GM12878 (cell line): Measurements from ENCODE around the gene CD8B. TPM values are rescaled to one million over a fixed set of nuclear protein-coding genes. Genes with fewer than 3 reads are reported as not detected.
"Not testable (repeated sequence)": the region's sequence is repeated elsewhere in the genome, so short reads cannot be mapped to it uniquely, and the experiment has no call there.

Source experiments
- ATAC-seq: fragments of 200-7000 bp; cut with Tn5 transposase; 3 replicates; pipeline ENCODE4 v1.9.1; 2020; ENCODE audit warnings: mild to moderate bottlenecking, moderate library complexity
- BruUV-seq: library from RNA; stranded (reverse); fragments of 400-500 nt; replicated peaks from 2 replicates; lab custom pipeline; 2021; lab: Mats Ljungman, UMichigan
- CTCF ChIA-PET: fragments of 300-600 bp; sonication (Branson Sonifier 250); formaldehyde crosslinking; extraction: SDS; loops from one replicate; lab custom pipeline; 2021; ENCODE audit warnings: inconsistent platforms; lab: Yijun Ruan, JAX
- POLR2A ChIA-PET: fragments of 350-600 bp; formaldehyde crosslinking; extraction: SDS; loops from one replicate; lab custom pipeline; 2021; ENCODE audit warnings: inconsistent platforms; lab: Charles Lee
- RAD21 ChIA-PET: fragments of 300-600 bp; sonication (Branson Sonifier 250); formaldehyde crosslinking; loops from one replicate; lab custom pipeline; 2023; ENCODE audit warnings: antibody characterized with exemption; ENCODE audit not compliant: unreplicated experiment; lab: Charles Lee
- SMC1A ChIA-PET: fragments of 300-600 bp; sonication (Branson Sonifier 250); formaldehyde crosslinking; loops from one replicate; lab custom pipeline; 2023; ENCODE audit not compliant: unreplicated experiment, uncharacterized antibody; lab: Charles Lee
- DNase-seq: peaks from one replicate; pipeline ENCODE4 v3.0.0-alpha.2; 2011; ENCODE audit warnings: low read depth, low spot score
- FAIRE-seq: peaks from 3 replicates; lab custom pipeline; 2011; peaks lifted over from hg19 to GRCh38; lab: Jason Lieb, UNC
- H2AFZ ChIP-seq: 2 replicates; pipeline ENCODE4 v1.6.0; 2011; ENCODE audit warnings: low read depth, low read length, control low read depth; ENCODE audit not compliant: control insufficient read depth
- H3K27ac ChIP-seq: 2 replicates; pipeline ENCODE4 v1.5.1; 2011; ENCODE audit warnings: control low read depth; ENCODE audit not compliant: control insufficient read depth, insufficient read depth
- H3K27me3 ChIP-seq, 2 experiments: replicated peaks in 1 of 2; 2 replicates each; pipeline versions ENCODE4 v1.6.0 to v1.6.1; 2011; ENCODE audit warnings: low read length in 1 of 2; ENCODE audit not compliant: control insufficient read depth in 2 of 2, insufficient read depth in 2 of 2
- H3K36me3 ChIP-seq, 2 experiments: 2 replicates each; pipeline ENCODE4 v1.5.1; 2011; ENCODE audit warnings: low read length in 1 of 2; ENCODE audit not compliant: control insufficient read depth in 2 of 2, insufficient read depth in 2 of 2
- H3K4me1 ChIP-seq: 2 replicates; pipeline ENCODE4 v1.6.1; 2011; ENCODE audit warnings: mild to moderate bottlenecking, low read length, moderate library complexity, mixed read lengths; ENCODE audit not compliant: control insufficient read depth, insufficient read depth
- H3K4me2 ChIP-seq: 2 replicates; pipeline ENCODE4 v1.6.0; 2011; ENCODE audit warnings: control low read depth; ENCODE audit not compliant: control insufficient read depth, insufficient read depth
- H3K4me3 ChIP-seq: fragments of 200-600 bp; sonication (generic); 2 replicates; pipeline ENCODE4 v1.5.1; 2016
- H3K79me2 ChIP-seq: 2 replicates; pipeline ENCODE4 v1.6.0; 2011; ENCODE audit warnings: low read length; ENCODE audit not compliant: control insufficient read depth, insufficient read depth
- H3K9ac ChIP-seq: 2 replicates; pipeline ENCODE4 v1.8.0; 2011; ENCODE audit warnings: low read length, control low read depth, mixed read lengths; ENCODE audit not compliant: control insufficient read depth, insufficient read depth
- H3K9me3 ChIP-seq: replicated peaks from 3 replicates; pipeline ENCODE4 v1.5.1; 2011; ENCODE audit warnings: mild to moderate bottlenecking, low read length; ENCODE audit not compliant: control insufficient read depth, insufficient read depth
- H4K20me1 ChIP-seq: 2 replicates; pipeline ENCODE4 v1.6.0; 2011; ENCODE audit not compliant: control insufficient read depth, insufficient read depth
- WGBS: methylation state at CpG from one replicate; pipeline ENCODE4 v1.1.6; 2016; ENCODE audit warnings: low lambda C conversion rate; ENCODE audit not compliant: insufficient replicate concordance, insufficient coverage; ENCODE audit errors: missing lambda C conversion rate; 5-methylcytosine and 5-hydroxymethylcytosine counted together
- in situ Hi-C: fragments of 300-500 bp; cut with MboI; formaldehyde crosslinking; loops from 9 replicates; pipeline ENCODE4 v1.14.3; 2018; ENCODE audit warnings: mixed read lengths
- intact Hi-C: fragments of 100-400 bp; cut with micrococcal nuclease; formaldehyde crosslinking; loops from one replicate; pipeline ENCODE4 v1.14.2; 2022; ENCODE audit not compliant: unreplicated experiment
- polyA plus RNA-seq, 11 experiments: library from polyadenylated mRNA; depleted of rRNA in 4 of 11; unstranded in 6 of 11; stranded (reverse) in 5 of 11; fragments of >200 nt; fragmentation: Nextera tagmentation in 4 of 11; fragmentation: Illumina TruSeq in 1 of 11; extraction: Ambion mirVana in 4 of 11; extraction: Trizol in 1 of 11; gene quantifications; 1 replicate in 1 of 11; 2 replicates in 10 of 11; pipeline versions ENCODE4 v1.2.1 to v1.2.3, GENCODE V29; 2011 to 2016; ENCODE audit warnings: inconsistent platforms in 2 of 11, missing spikeins in 2 of 11, low read depth in 1 of 11
- total RNA-seq, 4 experiments: library from RNA; depleted of rRNA in 3 of 4; stranded (reverse); fragments of >200 nt in 3 of 4; fragmentation: Illumina TruSeq in 1 of 4; extraction: Trizol in 1 of 4; gene quantifications; 2 replicates each; pipeline versions ENCODE4 v1.2.1 to v1.2.3, GENCODE V29; 2013 to 2021

The CD8B gene
- total and polyA plus RNA-seq, 10 of the 15 experiments (the other 5 are each of a cell fraction or from before 2014, with no cell fraction given) = 0.21 TPM; not detected in 9

- intact Hi-C loops, FAIRE-seq, DNase-seq, H3K27ac ChIP-seq, H3K36me3 ChIP-seq, H3K4me2 ChIP-seq, H3K27me3 ChIP-seq, BruUV-seq, H3K79me2 ChIP-seq, in situ Hi-C loops, RAD21 ChIA-PET, H3K4me1 ChIP-seq, H3K4me3 ChIP-seq, H2AFZ ChIP-seq, H4K20me1 ChIP-seq, SMC1A ChIA-PET, H3K9me3 ChIP-seq, H3K9ac ChIP-seq, POLR2A ChIA-PET: not testable (repeated sequence)
- CTCF ChIA-PET = interaction anchor here (0.6 kb wide), 1 partner anchor 193 kb away, joined by 3 read pairs; no protein-coding TSS in a partner anchor
- WGBS = no CpG with 5 or more reads among the region's 3 CpGs
- ATAC-seq = peak; percentile 67
Measured at GRCh38 chr2:86886026-86886425, 24.3 kb upstream of the CD8B start.

GRCh38 chr2:86882865-86883264, 21.2 kb upstream of the CD8B start:
- H4K20me1 ChIP-seq, SMC1A ChIA-PET, FAIRE-seq, H3K27ac ChIP-seq, H3K4me1 ChIP-seq, H3K36me3 ChIP-seq, H3K9ac ChIP-seq, DNase-seq, H3K79me2 ChIP-seq, in situ Hi-C loops, H2AFZ ChIP-seq, POLR2A ChIA-PET, H3K4me3 ChIP-seq, ATAC-seq, BruUV-seq, intact Hi-C loops, RAD21 ChIA-PET, H3K4me2 ChIP-seq, H3K9me3 ChIP-seq, CTCF ChIA-PET, H3K27me3 ChIP-seq: not testable (repeated sequence)
- 0% methylated on average over 1 of the region's 2 CpGs for WGBS

GRCh38 chr2:86882118-86882665, 20.5 kb upstream of the CD8B start:
- FAIRE-seq, ATAC-seq, H3K4me1 ChIP-seq, intact Hi-C loops, H3K36me3 ChIP-seq, H3K4me3 ChIP-seq, H3K9ac ChIP-seq, RAD21 ChIA-PET, H4K20me1 ChIP-seq, CTCF ChIA-PET, H3K27me3 ChIP-seq, H3K79me2 ChIP-seq, BruUV-seq, SMC1A ChIA-PET, in situ Hi-C loops, H3K27ac ChIP-seq, DNase-seq, H3K4me2 ChIP-seq, H2AFZ ChIP-seq, H3K9me3 ChIP-seq, POLR2A ChIA-PET: not testable (repeated sequence)
- WGBS = 53% methylated on average over 5 of the region's 5 CpGs

GRCh38 chr2:86878986-86879385, 17.3 kb upstream of the CD8B start:
- H3K79me2 ChIP-seq, DNase-seq, H3K27me3 ChIP-seq, H3K4me1 ChIP-seq, BruUV-seq, H3K4me3 ChIP-seq, H3K36me3 ChIP-seq, FAIRE-seq, H3K4me2 ChIP-seq, in situ Hi-C loops, RAD21 ChIA-PET, CTCF ChIA-PET, H3K27ac ChIP-seq, ATAC-seq, H3K9ac ChIP-seq, intact Hi-C loops, H2AFZ ChIP-seq, POLR2A ChIA-PET, SMC1A ChIA-PET, H4K20me1 ChIP-seq, H3K9me3 ChIP-seq: not testable (repeated sequence)
- WGBS = 40% methylated on average over 1 of the region's 1 CpG
